CD1c-positive myeloid dendritic cell (primary cell): ENCODE data around the gene RTN4.

ENCODE experiments used
- DNase-seq: peaks from one replicate; pipeline ENCODE4 v3.0.0-alpha.2; 2016; ENCODE audit errors: extremely low spot score

Gene RTN4

GRCh38 chr2:54950811-54951210, 99.4 kb downstream of the RTN4 start:
- no peak for DNase-seq

- DNase-seq: no peak
Measured at GRCh38 chr2:54949431-54949830, 100.8 kb downstream of the RTN4 start.

GRCh38 chr2:54948120-54948519, 102.1 kb downstream of the RTN4 start:
- no peak for DNase-seq

GRCh38 chr2:54947646-54948045, 102.6 kb downstream of the RTN4 start:
- no peak for DNase-seq

GRCh38 chr2:54947136-54947535, 103.1 kb downstream of the RTN4 start:
- DNase-seq: no peak

GRCh38 chr2:54946220-54946805, 103.9 kb downstream of the RTN4 start:
- DNase-seq: no peak

DNA sequence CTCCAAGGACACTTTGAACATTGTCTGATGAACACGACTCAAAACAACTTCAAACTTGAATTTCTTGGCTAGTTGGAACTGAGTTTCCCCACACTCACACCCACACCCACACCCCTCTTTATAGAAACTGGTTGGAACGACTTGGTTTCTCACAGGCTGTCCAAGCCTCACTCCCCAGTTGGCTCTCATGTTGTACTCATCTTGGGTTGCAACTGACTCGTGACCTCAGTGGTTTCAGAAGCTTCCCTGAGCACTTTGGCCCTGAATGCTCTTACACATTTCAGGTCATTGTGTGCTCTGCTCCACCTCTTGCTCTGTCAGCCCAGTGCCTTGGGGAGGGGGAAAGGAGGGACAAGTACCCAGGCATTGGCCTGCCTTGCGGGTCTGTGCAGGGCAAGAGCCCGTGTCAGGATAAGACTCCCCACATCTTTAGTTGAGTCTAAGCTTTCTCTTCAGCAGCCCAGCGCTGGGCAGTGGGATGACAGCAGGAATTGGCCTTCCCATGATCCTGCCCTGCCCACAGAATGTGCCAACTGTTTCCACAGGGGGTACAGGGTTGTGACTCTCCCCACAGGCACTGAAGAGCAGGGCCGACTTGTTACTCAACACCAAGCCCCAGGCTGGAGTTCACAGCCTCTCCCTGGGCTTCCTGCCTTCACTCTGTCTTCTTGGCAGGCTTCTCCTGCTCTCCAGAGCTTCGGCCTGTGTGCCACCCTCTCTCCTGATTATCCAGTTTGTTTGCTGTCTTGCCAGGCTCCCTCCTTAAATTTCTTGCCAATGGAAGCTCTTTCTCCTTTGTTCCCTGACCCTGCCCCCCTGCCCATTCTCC, 104.6 kb downstream of the RTN4 start:
- DNase-seq: no peak

DNA sequence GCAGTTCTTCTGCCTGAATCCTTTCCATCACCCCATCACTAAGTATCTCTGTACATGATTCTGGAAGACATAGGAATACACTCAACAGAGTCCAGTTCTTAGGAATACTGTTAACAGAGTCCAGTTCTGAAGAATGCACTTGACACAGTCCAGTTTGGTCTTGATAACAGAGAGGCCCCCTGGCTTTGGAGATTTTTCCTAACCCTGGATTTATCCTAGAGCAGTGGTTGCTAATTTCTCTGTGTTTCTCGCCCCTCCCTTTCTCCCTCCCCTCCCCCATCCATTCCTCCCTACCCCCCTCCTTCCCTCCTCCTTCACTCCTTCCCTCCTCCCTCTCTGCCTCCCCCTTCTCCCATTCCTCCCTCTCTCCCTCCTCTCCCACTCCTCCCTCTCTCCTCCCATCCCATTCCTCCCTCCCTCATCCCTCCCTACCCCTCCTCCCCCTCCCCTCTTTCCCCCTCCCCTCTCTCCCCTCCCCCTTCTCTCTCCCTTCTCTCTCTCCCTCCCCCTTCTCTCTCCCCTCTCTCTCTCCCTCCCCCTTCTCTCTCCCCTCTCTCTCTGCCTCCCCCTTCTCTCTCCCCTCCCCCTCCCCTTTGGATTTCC, 105.4 kb downstream of the RTN4 start:
- DNase-seq: no peak

- DNase-seq: no peak
Measured at GRCh38 chr2:54942373-54942772, 107.9 kb downstream of the RTN4 start.

- no peak for DNase-seq
Measured at GRCh38 chr2:54941248-54941984, 108.8 kb downstream of the RTN4 start.

DNA sequence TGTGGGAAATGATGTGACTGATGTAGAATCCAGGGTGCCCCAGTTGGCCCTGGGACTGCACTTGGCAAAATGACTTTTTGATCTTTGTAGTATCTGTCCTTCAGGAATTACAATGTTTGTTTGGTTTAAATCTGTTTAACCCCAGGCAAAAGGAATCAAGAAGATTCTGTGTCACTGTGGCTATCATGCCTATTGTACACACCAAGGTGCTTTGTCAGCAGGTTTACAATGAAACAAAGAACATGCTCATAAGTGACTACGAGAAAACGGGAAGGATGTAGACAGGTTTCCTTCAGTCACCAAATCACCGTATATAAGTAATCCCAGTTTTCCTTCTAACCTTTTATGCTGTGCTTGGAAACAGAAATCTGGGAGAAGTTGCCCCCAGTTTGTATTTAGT, 109.5 kb downstream of the RTN4 start:
- DNase-seq: no peak

DNA sequence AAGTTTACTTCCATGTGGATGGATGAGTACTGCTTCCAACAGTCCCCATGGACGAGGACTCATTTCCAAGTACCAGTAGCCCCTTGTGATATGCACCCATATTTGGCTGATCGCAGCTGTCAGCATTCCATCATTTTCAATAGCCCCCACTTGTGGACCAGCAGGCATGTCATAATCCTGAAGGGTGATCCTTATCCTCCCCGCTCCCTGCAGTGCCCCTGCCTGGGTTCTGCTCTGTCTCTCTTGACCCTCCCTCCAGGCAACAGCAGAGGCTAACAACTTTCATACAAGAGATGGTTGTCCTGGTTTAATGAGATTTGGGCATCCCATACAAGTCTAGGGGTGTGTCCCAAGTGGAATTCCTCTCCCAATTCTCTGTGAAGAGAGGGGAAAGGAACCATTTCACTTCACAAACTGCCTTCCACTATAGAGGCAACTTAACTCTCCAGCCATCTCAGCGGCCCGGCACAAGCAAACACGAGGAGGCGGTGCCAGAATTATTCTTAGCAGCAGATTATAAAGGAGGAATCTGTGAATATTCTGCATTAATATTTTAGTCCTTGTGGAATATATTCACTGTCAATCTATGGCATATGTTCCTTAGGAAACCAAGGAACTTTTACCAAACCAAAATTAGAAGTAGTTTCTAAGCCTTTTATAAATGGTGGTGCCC, 110.7 kb downstream of the RTN4 start:
- DNase-seq: no peak

GRCh38 chr2:54936766-54937165, 113.5 kb downstream of the RTN4 start:
- no peak for DNase-seq

DNA sequence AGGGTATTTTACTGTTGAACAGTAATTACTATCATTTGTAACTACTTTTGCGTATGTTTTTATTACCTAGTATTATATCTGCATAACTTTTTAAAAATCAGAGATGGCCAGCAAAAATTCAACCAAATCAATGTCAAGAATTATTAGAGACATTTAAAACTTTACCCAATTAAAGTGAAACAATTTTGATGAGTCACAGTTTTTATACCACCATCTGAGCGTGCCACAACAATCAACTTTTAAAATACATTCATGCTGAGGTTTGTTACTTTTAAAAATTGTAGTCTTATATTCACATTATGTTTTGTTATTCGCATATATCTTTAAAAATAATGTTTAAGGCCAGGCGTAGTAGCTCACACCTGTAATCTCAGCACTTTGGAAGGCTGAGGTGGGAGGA, 114.9 kb downstream of the RTN4 start:
- no peak for DNase-seq

DNA sequence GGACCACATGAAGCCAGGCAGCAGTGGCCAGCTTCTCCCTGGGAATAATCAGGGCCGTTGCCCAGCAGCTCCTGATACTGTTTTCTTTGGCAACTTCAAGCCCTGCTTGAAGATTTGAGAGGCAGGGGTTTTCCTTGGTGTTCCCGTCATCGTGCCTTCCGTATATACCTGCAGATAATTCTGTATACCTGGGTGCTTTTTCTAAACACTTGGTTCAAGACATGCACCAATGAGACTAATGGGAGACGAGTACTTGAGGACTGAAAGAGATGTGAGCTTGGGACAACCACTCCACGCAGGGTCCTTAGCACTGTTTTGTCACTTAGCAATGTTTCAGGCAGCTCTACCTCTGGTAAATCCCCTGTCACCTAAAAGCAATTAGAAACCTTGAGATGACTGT, 118.8 kb downstream of the RTN4 start:
- no peak for DNase-seq

DNA sequence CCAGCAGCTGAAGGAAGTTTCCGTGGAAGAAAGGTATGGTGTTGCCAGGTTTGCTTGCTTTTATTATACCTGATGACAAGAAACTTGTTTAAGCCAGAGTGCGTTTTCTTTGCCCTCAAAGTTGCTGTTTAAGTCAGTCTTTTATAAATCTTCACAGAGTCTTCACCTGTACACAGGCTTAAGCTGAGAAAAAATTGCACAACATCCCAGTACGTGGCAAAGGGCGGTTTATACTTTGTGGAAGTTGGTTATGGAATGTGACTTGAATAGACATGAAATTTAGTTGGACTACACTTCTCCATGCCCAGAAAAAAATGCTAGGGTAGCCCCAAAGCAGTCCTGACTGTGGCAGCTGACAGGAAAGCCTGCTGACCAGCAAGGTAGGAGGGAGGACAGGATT, 121.5 kb downstream of the RTN4 start:
- DNase-seq: no peak

DNA sequence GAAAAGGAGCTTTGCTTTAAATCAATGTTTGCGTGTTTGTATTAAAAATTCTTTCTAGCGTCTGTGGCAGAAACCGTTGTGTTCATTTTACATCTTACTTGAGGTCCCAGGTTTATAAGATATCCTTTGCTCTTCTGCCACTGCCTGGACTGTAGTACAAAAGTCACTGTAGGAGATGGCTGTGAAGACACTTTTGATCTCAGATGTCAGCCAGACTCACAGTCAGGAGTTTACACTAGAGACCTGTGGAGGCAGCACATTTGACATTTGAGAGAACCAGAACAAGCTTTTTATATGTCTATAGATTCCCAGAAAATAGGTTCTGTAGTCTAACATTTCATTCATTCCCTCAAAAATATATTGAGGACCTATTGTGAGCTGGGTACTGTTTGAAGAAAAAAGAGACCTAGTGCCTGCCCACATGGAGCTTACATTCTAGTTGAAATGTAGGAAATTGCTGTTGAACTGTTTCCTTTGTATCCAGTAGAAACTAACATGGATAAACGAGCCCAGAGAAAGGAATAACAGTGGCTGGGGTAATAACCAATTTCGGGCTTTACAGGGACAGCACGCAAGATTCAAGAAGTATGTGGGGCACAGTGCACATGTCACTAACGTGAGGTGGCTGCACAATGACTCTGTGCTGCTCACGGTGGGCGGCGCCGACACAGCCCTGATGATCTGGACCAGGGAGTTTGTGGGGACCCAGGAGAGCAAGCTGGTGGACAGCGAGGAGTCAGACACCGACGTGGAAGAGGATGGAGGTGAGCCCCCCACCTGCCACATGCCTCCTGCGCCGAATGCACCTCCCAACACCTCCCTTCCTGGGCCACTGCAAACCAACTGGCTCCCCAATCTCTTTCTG, 122.3 kb downstream of the RTN4 start:
- DNase-seq: no peak

DNA sequence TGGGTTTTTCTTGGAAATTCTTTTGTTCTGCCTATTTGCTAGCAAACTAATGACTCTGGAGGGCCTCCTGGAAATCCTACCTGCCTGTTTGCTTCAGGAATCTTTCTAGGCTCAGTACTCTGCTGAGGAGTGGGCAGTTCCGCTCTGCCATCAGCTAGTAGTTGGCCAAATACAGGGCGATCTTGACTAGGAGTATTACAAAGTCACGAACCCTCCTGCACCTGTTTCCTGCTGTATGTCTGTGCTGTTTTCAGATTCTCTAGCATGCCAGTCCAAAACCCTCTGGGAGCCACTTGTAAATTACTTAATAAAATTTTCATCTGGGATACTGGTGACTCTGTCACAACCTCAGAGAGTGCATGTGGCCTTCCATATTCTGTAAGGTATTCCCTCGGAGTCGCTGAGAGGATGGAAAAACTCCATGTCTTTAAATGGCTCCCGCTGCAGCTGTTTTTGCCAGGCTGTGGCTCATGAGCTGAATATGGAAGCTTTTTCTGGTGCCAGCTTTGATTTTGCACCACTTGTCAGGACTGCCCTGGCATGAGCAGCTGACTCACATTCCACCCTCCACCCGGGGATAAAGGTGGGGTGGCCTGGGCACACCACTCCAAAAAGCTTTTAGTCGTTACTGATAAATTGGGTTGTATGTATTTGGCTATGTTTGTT, 123.0 kb downstream of the RTN4 start:
- no peak for DNase-seq

GRCh38 chr2:54925022-54925421, 125.2 kb downstream of the RTN4 start:
- no peak for DNase-seq

DNA sequence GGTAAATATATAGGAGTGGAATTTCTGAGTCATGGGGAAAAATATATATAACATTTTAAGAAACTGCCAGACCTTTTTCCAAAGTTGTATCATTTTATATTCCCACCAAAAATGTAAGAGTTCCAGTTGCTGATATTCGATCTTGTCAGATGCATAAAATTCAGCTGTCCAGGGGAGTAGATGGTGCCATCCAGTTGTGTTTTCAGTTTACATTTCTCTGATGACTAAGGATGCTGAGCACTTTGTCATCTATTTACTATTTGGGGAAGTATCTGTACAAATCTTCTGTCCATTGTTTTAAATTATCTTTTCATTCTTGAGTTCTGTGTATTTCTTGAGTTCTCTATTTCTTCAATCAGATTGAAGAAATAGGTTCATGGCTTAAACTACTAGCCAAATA, 126.1 kb downstream of the RTN4 start:
- no peak for DNase-seq
